ENCODE measurements around the gene CFD.
"Not testable (repeated sequence)": the region's sequence is repeated elsewhere in the genome, so short reads cannot be mapped to it uniquely, and the experiment has no call there.

CFD gene

GRCh38 chr19:853614-854220 lies 5.7 kb upstream of the CFD start:
- not testable (repeated sequence) for H3K9me3 ChIP-seq (ENCODE audit: control insufficient read depth, low read length); H3K4me1 ChIP-seq (ENCODE audit: control insufficient read depth, insufficient read depth, low read length, poor library complexity, severe bottlenecking); H3K36me3 ChIP-seq (ENCODE audit: control insufficient read depth, insufficient read depth, low read length); DNase-seq; H3K4me3 ChIP-seq (ENCODE audit: insufficient read depth, low read depth, low read length, poor library complexity, severe bottlenecking); H3K27ac ChIP-seq (ENCODE audit: insufficient read depth, low read length, poor library complexity, severe bottlenecking)
- H3K27me3 ChIP-seq (replicated peaks; ENCODE audit: control insufficient read depth, insufficient read depth, low read length, poor library complexity, severe bottlenecking), result peaks cover 24% of the 10 kb centered on the region

GRCh38 chr19:854549-854948 lies 4.9 kb upstream of the CFD start:
- H3K4me1 ChIP-seq (ENCODE audit: control insufficient read depth, insufficient read depth, low read length, poor library complexity, severe bottlenecking), result no peaks in the 10 kb centered on the region
- no peak overlapping the region for H3K27ac ChIP-seq (ENCODE audit: insufficient read depth, low read length, poor library complexity, severe bottlenecking)
- no peaks in the 10 kb centered on the region for H3K36me3 ChIP-seq (ENCODE audit: control insufficient read depth, insufficient read depth, low read length)
- H3K27me3 ChIP-seq (replicated peaks; ENCODE audit: control insufficient read depth, insufficient read depth, low read length, poor library complexity, severe bottlenecking), result peaks cover 24% of the 10 kb centered on the region
- DNase-seq, result no peak
- H3K9me3 ChIP-seq (ENCODE audit: control insufficient read depth, low read length), result no peaks in the 10 kb centered on the region
- H3K4me3 ChIP-seq (ENCODE audit: insufficient read depth, low read depth, low read length, poor library complexity, severe bottlenecking), result no peak overlapping the region

DNA sequence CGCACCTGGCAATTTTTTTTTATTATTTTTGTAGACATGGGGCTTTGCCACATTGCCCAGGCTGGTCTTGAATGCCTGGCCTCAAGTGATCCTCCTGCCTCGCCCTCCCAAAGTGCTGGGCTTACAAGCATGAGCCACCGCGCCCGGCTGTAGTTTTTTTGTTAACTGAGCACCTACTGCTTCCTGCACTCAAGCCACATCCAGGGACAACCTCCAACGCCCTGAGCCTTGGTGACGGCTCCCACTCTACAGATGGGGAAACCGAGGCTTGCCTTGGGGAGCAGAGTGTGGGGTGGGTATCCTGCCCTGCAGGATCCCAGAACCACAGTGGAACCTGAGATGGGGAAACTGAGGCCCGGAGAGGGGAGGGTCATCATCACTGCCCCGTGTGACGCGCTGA lies 4.3 kb upstream of the CFD start:
- no peaks in the 10 kb centered on the region for H3K9me3 ChIP-seq (ENCODE audit: control insufficient read depth, low read length)
- H3K27me3 ChIP-seq (replicated peaks; ENCODE audit: control insufficient read depth, insufficient read depth, low read length, poor library complexity, severe bottlenecking), result peaks cover 19% of the 10 kb centered on the region
- no peak for DNase-seq
- no peaks in the 10 kb centered on the region for H3K36me3 ChIP-seq (ENCODE audit: control insufficient read depth, insufficient read depth, low read length)
- H3K4me3 ChIP-seq (ENCODE audit: insufficient read depth, low read depth, low read length, poor library complexity, severe bottlenecking), result no peak overlapping the region
- H3K27ac ChIP-seq (ENCODE audit: insufficient read depth, low read length, poor library complexity, severe bottlenecking), result no peak overlapping the region
- H3K4me1 ChIP-seq (ENCODE audit: control insufficient read depth, insufficient read depth, low read length, poor library complexity, severe bottlenecking), result no peaks in the 10 kb centered on the region

DNA sequence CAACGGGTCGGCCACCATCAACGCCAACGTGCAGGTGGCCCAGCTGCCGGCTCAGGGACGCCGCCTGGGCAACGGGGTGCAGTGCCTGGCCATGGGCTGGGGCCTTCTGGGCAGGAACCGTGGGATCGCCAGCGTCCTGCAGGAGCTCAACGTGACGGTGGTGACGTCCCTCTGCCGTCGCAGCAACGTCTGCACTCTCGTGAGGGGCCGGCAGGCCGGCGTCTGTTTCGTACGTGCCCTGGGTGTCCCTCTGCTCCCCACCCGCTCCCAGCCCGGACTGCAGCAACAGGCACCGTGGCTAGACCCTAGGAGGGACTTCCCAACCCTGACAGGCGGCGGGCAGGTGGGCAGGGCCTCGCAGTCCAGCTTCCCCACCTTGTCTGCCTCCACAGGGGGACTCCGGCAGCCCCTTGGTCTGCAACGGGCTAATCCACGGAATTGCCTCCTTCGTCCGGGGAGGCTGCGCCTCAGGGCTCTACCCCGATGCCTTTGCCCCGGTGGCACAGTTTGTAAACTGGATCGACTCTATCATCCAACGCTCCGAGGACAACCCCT lies 3.8 kb upstream of the CFD start:
- no peaks in the 10 kb centered on the region for H3K36me3 ChIP-seq (ENCODE audit: control insufficient read depth, insufficient read depth, low read length)
- H3K27me3 ChIP-seq (replicated peaks; ENCODE audit: control insufficient read depth, insufficient read depth, low read length, poor library complexity, severe bottlenecking), result peaks cover 15% of the 10 kb centered on the region
- no peak overlapping the region for H3K27ac ChIP-seq (ENCODE audit: insufficient read depth, low read length, poor library complexity, severe bottlenecking)

GRCh38 chr19:858284-858683 lies 1.2 kb upstream of the CFD start:
- Histone ChIP-seq H3K27me3 (replicated peaks; ENCODE audit: control insufficient read depth, insufficient read depth, low read length, poor library complexity, severe bottlenecking) (peaks cover 8% of the 10 kb centered on the region), H3K4me3 (ENCODE audit: insufficient read depth, low read depth, low read length, poor library complexity, severe bottlenecking) (no peak overlapping the region), H3K9me3 (ENCODE audit: control insufficient read depth, low read length) (no peaks in the 10 kb centered on the region), H3K4me1 (ENCODE audit: control insufficient read depth, insufficient read depth, low read length, poor library complexity, severe bottlenecking) (peaks cover 18% of the 10 kb centered on the region), H3K36me3 (ENCODE audit: control insufficient read depth, insufficient read depth, low read length) (no peaks in the 10 kb centered on the region), H3K27ac (ENCODE audit: insufficient read depth, low read length, poor library complexity, severe bottlenecking) (no peak overlapping the region)
- DNase-seq, result no peak

More for the DNA sequence above, 3.8 kb upstream of the CFD start:
- no peak overlapping the region for H3K4me3 ChIP-seq (ENCODE audit: insufficient read depth, low read depth, low read length, poor library complexity, severe bottlenecking)
- H3K9me3 ChIP-seq (ENCODE audit: control insufficient read depth, low read length), result no peaks in the 10 kb centered on the region
- H3K4me1 ChIP-seq (ENCODE audit: control insufficient read depth, insufficient read depth, low read length, poor library complexity, severe bottlenecking), result peaks cover 3% of the 10 kb centered on the region
- DNase-seq, result no peak

- H3K9me3 ChIP-seq (ENCODE audit: control insufficient read depth, low read length), result no peaks in the 10 kb centered on the region
- no peak overlapping the region for H3K4me3 ChIP-seq (ENCODE audit: insufficient read depth, low read depth, low read length, poor library complexity, severe bottlenecking)
- no peak overlapping the region for H3K27ac ChIP-seq (ENCODE audit: insufficient read depth, low read length, poor library complexity, severe bottlenecking)
- no peak for DNase-seq
- peaks cover 22% of the 10 kb centered on the region for H3K4me1 ChIP-seq (ENCODE audit: control insufficient read depth, insufficient read depth, low read length, poor library complexity, severe bottlenecking)
- peaks cover 8% of the 10 kb centered on the region for H3K27me3 ChIP-seq (replicated peaks; ENCODE audit: control insufficient read depth, insufficient read depth, low read length, poor library complexity, severe bottlenecking)
- no peaks in the 10 kb centered on the region for H3K36me3 ChIP-seq (ENCODE audit: control insufficient read depth, insufficient read depth, low read length)
These were observed 1.8 kb downstream of the CFD start for GRCh38 chr19:861141-861755.

- no peak overlapping the region for H3K27ac ChIP-seq (ENCODE audit: insufficient read depth, low read length, poor library complexity, severe bottlenecking)
- H3K27me3 ChIP-seq (replicated peaks; ENCODE audit: control insufficient read depth, insufficient read depth, low read length, poor library complexity, severe bottlenecking), result peaks cover 8% of the 10 kb centered on the region
- H3K36me3 ChIP-seq (ENCODE audit: control insufficient read depth, insufficient read depth, low read length), result no peaks in the 10 kb centered on the region
- peak; percentile 52 to 64 (median 56) for DNase-seq
- no peak overlapping the region for H3K4me3 ChIP-seq (ENCODE audit: insufficient read depth, low read depth, low read length, poor library complexity, severe bottlenecking)
- H3K9me3 ChIP-seq (ENCODE audit: control insufficient read depth, low read length), result no peaks in the 10 kb centered on the region
- H3K4me1 ChIP-seq (ENCODE audit: control insufficient read depth, insufficient read depth, low read length, poor library complexity, severe bottlenecking), result peaks cover 22% of the 10 kb centered on the region
These were observed 2.5 kb downstream of the CFD start for GRCh38 chr19:861756-862580.

DNA sequence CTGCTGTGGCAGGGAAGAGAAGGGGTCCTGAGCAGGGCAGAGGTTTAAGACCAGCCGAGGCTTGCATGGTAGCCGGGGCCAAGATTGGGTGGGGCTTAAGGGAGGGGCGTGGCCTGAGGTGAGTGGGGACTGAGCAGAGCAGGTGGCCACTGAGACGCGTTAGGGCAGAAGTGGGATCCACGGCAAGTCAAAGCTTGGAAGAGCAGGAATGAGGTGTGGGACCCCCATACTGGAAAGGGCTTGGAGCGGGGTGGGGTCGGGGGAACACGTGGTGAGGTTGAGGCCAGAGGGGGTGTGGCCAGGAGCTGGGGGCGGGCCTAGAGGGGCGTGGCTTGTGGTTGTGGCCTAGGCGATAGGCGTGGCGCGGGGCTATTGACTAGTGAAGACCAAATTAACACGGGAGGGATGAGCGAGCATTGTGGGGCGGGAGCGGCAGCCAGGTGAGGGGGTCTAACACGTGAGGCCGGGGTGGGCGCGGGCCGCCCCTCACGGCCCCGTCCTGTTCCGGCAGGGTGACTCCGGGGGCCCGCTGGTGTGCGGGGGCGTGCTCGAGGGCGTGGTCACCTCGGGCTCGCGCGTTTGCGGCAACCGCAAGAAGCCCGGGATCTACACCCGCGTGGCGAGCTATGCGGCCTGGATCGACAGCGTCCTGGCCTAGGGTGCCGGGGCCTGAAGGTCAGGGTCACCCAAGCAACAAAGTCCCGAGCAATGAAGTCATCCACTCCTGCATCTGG lies 3.3 kb downstream of the CFD start:
- DNase-seq, result peak; percentile 69 to 73 (median 72)
- no peaks in the 10 kb centered on the region for H3K9me3 ChIP-seq (ENCODE audit: control insufficient read depth, low read length)
- peak overlapping the region; percentile 33 for H3K4me3 ChIP-seq (ENCODE audit: insufficient read depth, low read depth, low read length, poor library complexity, severe bottlenecking)
- H3K4me1 ChIP-seq (ENCODE audit: control insufficient read depth, insufficient read depth, low read length, poor library complexity, severe bottlenecking), result peaks cover 22% of the 10 kb centered on the region
- peaks cover 5% of the 10 kb centered on the region for H3K36me3 ChIP-seq (ENCODE audit: control insufficient read depth, insufficient read depth, low read length)
- no peak overlapping the region for H3K27ac ChIP-seq (ENCODE audit: insufficient read depth, low read length, poor library complexity, severe bottlenecking)
- H3K27me3 ChIP-seq (replicated peaks; ENCODE audit: control insufficient read depth, insufficient read depth, low read length, poor library complexity, severe bottlenecking), result peaks cover 8% of the 10 kb centered on the region

DNA sequence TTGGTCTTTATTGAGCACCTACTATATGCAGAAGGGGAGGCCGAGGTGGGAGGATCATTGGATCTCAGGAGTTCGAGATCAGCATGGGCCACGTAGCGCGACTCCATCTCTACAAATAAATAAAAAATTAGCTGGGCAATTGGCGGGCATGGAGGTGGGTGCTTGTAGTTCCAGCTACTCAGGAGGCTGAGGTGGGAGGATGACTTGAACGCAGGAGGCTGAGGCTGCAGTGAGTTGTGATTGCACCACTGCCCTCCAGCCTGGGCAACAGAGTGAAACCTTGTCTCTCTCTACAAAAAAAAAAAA lies 3.8 kb downstream of the CFD start:
- Histone ChIP-seq H3K4me1 (ENCODE audit: control insufficient read depth, insufficient read depth, low read length, poor library complexity, severe bottlenecking) (peaks cover 22% of the 10 kb centered on the region), H3K27ac (ENCODE audit: insufficient read depth, low read length, poor library complexity, severe bottlenecking) (no peak overlapping the region), H3K36me3 (ENCODE audit: control insufficient read depth, insufficient read depth, low read length) (peaks cover 9% of the 10 kb centered on the region), H3K27me3 (replicated peaks; ENCODE audit: control insufficient read depth, insufficient read depth, low read length, poor library complexity, severe bottlenecking) (peaks cover 8% of the 10 kb centered on the region), H3K9me3 (ENCODE audit: control insufficient read depth, low read length) (no peaks in the 10 kb centered on the region), H3K4me3 (ENCODE audit: insufficient read depth, low read depth, low read length, poor library complexity, severe bottlenecking) (peak overlapping the region; percentile 33)
- no peak for DNase-seq
